Stimulated activated CD4-positive, alpha-beta T cell treated with anti-CD3 and anti-CD28 coated beads, Interleukin-15, amount 100 ng/mL, for 24 hours (primary cell): ENCODE data around the gene ADAMTS9.
"Not testable (repeated sequence)": the region's sequence is repeated elsewhere in the genome, so short reads cannot be mapped to it uniquely, and the experiment has no call there.

Experiments
- DNase-seq: peaks from one replicate; pipeline ENCODE4 v3.0.0-alpha.2; 2020

ADAMTS9 gene

GRCh38 chr3:64568895-64569517 lies 118.8 kb downstream of the ADAMTS9 start:
- DNase-seq = no peak

GRCh38 chr3:64566859-64567258 lies 120.9 kb downstream of the ADAMTS9 start:
- no peak for DNase-seq

DNA sequence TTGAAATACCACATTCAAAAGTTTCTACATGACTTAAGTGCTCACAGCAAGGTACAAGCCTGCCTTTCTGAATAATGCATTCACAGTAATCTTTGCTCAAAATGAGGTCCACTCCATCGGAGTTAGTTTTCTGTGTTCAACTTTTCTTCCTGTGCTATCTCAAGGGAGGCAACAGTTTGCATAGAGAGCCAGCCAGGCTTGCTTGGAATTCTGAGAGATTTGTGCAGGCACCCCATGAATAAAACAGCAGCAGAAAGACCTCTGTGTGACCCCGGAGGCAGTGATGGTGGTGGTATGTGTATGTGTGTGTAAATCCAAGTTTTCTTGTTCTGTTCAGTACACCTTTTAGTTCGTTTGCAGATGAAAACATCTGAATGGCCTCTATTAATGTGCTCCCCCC lies 124.0 kb downstream of the ADAMTS9 start:
- DNase-seq = no peak

GRCh38 chr3:64561868-64562267 lies 125.9 kb downstream of the ADAMTS9 start:
- DNase-seq = no peak

- DNase-seq = no peak
Measured at GRCh38 chr3:64561325-64561843, 126.4 kb downstream of the ADAMTS9 start.

GRCh38 chr3:64560791-64561190 lies 127.0 kb downstream of the ADAMTS9 start:
- DNase-seq = no peak

GRCh38 chr3:64559588-64559987 lies 128.2 kb downstream of the ADAMTS9 start:
- DNase-seq = no peak

DNA sequence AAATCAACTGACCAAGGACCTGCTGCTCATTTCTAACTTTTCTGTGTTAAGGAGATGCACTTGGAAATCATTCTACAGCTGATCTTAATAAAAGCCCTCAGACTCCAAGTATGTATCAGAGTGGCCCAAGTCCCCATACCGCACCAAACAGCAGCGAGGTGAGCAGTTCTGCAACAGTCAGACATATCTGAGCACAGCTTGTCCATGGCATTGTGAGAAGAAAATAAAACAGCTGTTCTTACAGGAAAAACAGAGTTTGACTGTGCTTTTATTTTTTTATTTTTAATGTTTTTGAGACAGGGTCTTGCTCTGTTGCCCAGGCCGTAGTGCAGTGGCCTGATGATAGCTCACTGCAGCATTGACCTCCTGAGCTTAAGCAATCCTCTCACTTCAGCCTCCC lies 131.8 kb downstream of the ADAMTS9 start:
- no peak for DNase-seq

DNA sequence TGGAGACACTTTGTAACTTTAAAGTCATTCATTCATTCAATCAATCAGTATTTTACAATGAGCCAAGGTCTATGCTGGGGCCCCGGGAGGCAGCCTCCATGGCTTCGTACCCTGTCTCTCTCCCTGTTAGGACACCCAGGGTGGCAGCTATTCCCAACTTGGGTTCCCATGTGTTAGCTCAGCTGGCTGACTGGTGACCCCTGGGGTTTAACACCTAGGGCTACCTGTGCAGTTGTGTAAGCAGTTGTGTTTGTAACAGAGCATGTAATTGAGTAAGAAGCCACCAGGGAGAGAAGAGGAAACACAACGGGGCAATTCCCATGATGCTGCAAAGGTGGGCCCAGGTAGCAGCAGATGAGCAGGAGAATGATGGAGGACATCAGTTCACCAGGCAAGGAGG lies 132.4 kb downstream of the ADAMTS9 start:
- DNase-seq = no peak

DNA sequence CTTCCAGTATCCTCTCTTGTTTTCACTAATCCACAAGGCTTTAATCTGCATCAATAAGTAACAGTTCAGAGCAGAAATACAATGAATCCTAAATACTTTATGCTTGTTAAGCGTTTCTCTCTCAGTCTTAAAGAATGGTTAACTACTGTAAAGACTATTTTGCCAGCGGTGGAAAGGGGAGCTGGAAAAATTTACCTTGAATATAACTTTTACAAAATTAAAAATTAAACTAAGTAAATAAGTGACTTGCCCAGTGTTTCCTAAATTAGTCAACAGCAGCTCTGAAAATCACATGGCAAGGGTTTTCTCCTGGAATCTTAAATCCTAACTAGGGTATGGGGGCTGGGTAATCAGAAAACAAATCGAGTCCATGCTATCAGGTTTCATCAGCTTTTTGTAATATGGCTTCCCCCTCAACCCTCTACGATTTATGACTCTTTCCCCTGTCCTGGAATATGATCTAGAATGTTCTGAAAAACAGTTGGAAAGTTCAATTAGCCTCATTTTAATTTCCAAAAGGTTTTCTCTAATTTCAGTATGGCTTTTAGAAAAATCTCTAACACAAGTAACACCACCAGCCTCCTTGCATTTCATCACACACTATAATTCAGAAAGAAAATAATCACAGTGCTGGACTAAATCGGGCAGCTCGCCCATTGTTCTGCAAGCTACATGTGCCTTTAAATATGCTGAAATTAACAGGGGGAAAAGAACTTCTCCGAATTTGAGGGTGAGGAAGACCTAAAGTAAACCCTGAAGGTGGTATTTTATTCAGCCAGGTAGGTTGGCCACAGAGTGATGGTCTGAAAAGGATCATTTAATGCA lies 133.5 kb downstream of the ADAMTS9 start:
- DNase-seq = no peak

- no peak for DNase-seq
Measured at GRCh38 chr3:64552966-64553365, 134.8 kb downstream of the ADAMTS9 start.

- no peak for DNase-seq
Measured at GRCh38 chr3:64552160-64552559, 135.6 kb downstream of the ADAMTS9 start.

DNA sequence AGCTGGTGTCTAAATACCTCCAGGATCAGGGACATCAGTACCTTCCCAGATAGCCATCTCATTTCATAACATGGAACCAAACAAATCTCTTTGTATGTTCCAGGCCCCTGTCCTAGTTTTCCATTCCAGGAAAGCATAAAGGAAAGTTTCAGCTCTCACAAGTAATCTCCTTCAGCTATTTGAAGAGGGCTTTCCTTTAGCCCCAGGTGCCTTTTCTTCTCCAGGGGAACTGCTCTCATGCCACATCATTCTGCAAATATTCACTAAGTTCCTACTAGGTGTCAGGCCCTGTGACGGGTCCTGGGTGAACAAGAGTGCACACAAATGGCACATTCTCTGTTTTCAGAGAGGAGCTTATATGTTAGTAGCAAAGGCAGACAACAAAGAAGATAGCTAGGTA lies 136.1 kb downstream of the ADAMTS9 start:
- no peak for DNase-seq

- no peak for DNase-seq
Measured at GRCh38 chr3:64550745-64551144, 137.1 kb downstream of the ADAMTS9 start.

DNA sequence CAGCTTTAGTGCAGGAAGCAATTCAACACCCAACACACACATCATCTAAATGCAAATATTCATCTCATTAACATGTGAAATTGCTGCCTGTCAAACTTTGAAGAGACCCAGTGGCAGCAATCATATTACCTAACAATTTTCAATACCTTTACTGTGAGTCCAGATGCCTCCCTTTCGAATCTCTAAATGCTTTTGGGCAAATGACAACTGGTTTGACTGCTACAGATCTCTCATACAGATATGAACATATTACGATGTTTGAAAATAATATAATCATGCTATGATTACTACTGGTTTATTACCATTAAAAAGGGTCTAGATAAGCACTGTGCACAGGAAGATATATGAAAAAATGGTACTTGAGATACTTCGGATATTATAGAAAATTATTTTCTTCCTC lies 137.9 kb downstream of the ADAMTS9 start:
- no peak for DNase-seq

DNA sequence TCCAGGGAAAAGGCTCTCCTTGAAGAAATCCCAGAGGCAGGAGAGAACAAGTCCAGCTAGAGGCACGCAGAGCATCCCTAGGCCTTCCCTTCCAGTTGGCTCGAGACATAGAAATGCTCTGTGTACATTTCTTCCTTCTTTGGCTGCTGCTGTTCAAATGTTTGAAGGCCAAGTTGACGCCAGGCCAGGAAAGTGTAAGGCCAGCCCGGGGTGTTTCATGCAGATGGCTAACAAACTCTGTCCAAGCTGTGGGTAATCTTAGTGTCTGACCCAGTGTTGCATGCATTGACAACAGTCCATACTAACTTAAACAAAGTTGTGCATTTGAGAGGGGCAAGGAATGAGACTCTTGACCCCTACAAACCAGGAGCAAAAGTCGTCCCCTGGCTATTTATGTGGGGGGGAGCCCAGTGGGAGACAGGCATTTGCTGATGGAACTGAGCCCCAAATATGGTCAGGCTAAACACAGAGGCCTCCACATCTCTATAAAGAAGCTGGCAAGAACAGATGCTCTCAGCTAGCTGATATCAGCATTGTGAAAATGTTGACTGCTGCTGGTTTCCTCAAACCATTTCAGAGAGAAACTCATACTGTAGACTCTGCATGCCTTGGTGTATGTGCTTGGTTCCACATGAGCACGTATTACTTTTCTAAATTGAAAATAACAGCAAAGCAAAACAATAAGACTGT lies 139.5 kb downstream of the ADAMTS9 start:
- DNase-seq = no peak

DNA sequence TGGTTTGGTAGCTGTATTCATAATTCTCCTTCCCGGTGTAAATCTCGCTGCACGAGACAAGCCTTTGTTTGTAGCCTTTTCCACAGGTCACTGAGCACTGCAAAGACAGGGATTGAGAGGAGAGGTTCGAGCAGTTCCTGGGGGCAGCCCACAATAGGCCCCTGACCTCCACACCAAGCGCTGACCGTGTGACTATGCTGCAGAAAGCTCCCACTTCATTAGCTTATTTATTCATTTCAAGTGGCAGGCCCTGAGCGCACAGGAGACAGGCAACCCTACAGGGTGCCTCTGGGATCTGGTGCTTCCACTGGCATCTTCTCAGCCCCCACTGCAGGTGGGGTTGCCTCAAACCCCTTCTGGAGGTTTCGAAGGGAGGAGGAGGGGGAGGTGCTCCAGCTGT lies 140.9 kb downstream of the ADAMTS9 start:
- DNase-seq = no peak

DNA sequence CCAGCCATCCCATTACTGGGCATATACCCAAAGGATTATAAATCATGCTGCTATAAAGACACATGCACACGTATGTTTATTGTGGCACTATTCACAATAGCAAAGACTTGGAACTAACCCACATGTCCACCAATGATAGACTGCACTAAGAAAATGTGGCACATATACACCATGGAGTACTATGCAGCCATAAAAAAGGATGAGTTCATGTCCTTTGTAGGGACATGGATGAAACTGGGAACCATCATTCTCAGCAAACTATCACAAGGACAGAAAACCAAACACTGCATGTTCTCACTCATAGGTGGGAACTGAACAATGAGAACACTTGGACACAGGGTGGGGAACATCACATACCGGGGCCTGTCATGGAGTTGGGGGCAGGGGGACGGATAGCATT lies 142.6 kb downstream of the ADAMTS9 start:
- DNase-seq = not testable (repeated sequence)

GRCh38 chr3:64541803-64542202 lies 146.0 kb downstream of the ADAMTS9 start:
- no peak for DNase-seq

- DNase-seq = no peak
Measured at GRCh38 chr3:64539451-64540196, 148.2 kb downstream of the ADAMTS9 start.

- DNase-seq = no peak
Measured at GRCh38 chr3:64536166-64536565, 151.6 kb downstream of the ADAMTS9 start.

- peak; percentile 69 for DNase-seq
Measured at GRCh38 chr3:64533617-64534317, 154.0 kb downstream of the ADAMTS9 start.
